HEK293 (cell line): ENCODE results near the gene CLMN.

Source experiments
- GLI2 ChIP-seq: fragments of 450-650 bp; formaldehyde crosslinking; IDR thresholded peaks from 2 replicates; pipeline ENCODE4; 2017; ENCODE audit warnings: missing biosample characterization, missing genetic modification characterization, low read depth, borderline replicate concordance
- IKZF3 ChIP-seq: fragments of 450-650 bp; IDR thresholded peaks from 2 replicates; pipeline ENCODE4 v1.5.0; 2018; ENCODE audit warnings: missing biosample characterization, mild to moderate bottlenecking, missing genetic modification characterization, moderate library complexity
- INSM2 ChIP-seq: fragments of 450-650 bp; formaldehyde crosslinking; IDR thresholded peaks from 2 replicates; pipeline ENCODE4 v1.5.1; 2016; ENCODE audit warnings: missing biosample characterization, missing genetic modification characterization
- KLF10 ChIP-seq: fragments of 450-650 bp; IDR thresholded peaks from 2 replicates; pipeline ENCODE4 v1.5.1; 2018; ENCODE audit warnings: missing biosample characterization, mild to moderate bottlenecking, missing genetic modification characterization
- OSR2 ChIP-seq: fragments of 450-650 bp; formaldehyde crosslinking; IDR thresholded peaks from 2 replicates; pipeline ENCODE4 v1.5.1; 2016; ENCODE audit warnings: missing biosample characterization, missing genetic modification characterization
- PRDM4 ChIP-seq: fragments of 450-650 bp; formaldehyde crosslinking; IDR thresholded peaks from 2 replicates; pipeline ENCODE4 v1.5.1; 2017; ENCODE audit warnings: missing biosample characterization, missing genetic modification characterization
- SALL2 ChIP-seq: fragments of 450-650 bp; formaldehyde crosslinking; IDR thresholded peaks from 2 replicates; pipeline ENCODE4 v1.5.0; 2017; ENCODE audit warnings: missing biosample characterization, mild to moderate bottlenecking, missing genetic modification characterization, borderline replicate concordance
- SCRT2 ChIP-seq: fragments of 450-650 bp; formaldehyde crosslinking; IDR thresholded peaks from 2 replicates; pipeline ENCODE4 v1.5.1; 2016; ENCODE audit warnings: missing biosample characterization, missing genetic modification characterization
- SETDB1 ChIP-seq: IDR thresholded peaks from one replicate; pipeline ENCODE4 v1.6.1; 2017; ENCODE audit warnings: mild to moderate bottlenecking, low read length, moderate library complexity, mixed read lengths; ENCODE audit not compliant: insufficient read length
- SP3 ChIP-seq: fragments of 450-650 bp; formaldehyde crosslinking; IDR thresholded peaks from 2 replicates; pipeline ENCODE4 v1.5.1; 2016; ENCODE audit warnings: missing biosample characterization, missing genetic modification characterization
- TRIM28 ChIP-seq: IDR thresholded peaks from 2 replicates; pipeline ENCODE4 v1.6.1; 2011; ENCODE audit warnings: low read length, control low read depth, borderline replicate concordance
- ZBTB20 ChIP-seq: fragments of 450-650 bp; formaldehyde crosslinking; IDR thresholded peaks from 2 replicates; pipeline ENCODE4 v1.5.1; 2016; ENCODE audit warnings: missing biosample characterization, missing genetic modification characterization
- ZFP69B ChIP-seq: fragments of 450-650 bp; formaldehyde crosslinking; IDR thresholded peaks from 2 replicates; pipeline ENCODE4 v1.5.1; 2016; ENCODE audit warnings: missing biosample characterization, missing genetic modification characterization
- ZNF335 ChIP-seq: fragments of 450-650 bp; formaldehyde crosslinking; conservative IDR thresholded peaks from 2 replicates; pipeline ENCODE4 v1.5.1; 2016; ENCODE audit warnings: missing biosample characterization, missing genetic modification characterization
- ZNF354C ChIP-seq: fragments of 450-650 bp; formaldehyde crosslinking; IDR thresholded peaks from 2 replicates; pipeline ENCODE4 v1.5.1; 2016; ENCODE audit warnings: missing biosample characterization, missing genetic modification characterization, low read depth, borderline replicate concordance
- ZNF362 ChIP-seq: fragments of 450-650 bp; formaldehyde crosslinking; IDR thresholded peaks from 2 replicates; pipeline ENCODE4 v1.5.1; 2016; ENCODE audit warnings: missing biosample characterization, missing genetic modification characterization
- ZNF398 ChIP-seq: fragments of 450-650 bp; formaldehyde crosslinking; IDR thresholded peaks from 2 replicates; pipeline ENCODE4 v1.5.1; 2017; ENCODE audit warnings: missing biosample characterization, missing genetic modification characterization
- ZNF530 ChIP-seq: fragments of 450-650 bp; formaldehyde crosslinking; IDR thresholded peaks from 2 replicates; pipeline ENCODE4 v1.5.1; 2016; ENCODE audit warnings: low read depth, missing biosample characterization, missing genetic modification characterization
- ZNF580 ChIP-seq: fragments of 450-650 bp; formaldehyde crosslinking; IDR thresholded peaks from 2 replicates; pipeline ENCODE4 v1.5.1; 2016; ENCODE audit warnings: missing biosample characterization, missing genetic modification characterization
- ZNF585B ChIP-seq: fragments of 450-650 bp; formaldehyde crosslinking; IDR thresholded peaks from 2 replicates; pipeline ENCODE4 v1.5.1; 2016; ENCODE audit warnings: missing biosample characterization, missing genetic modification characterization
- ZNF626 ChIP-seq: fragments of 450-650 bp; sonication (Bioruptor Pico); formaldehyde crosslinking; IDR thresholded peaks from 2 replicates; pipeline ENCODE4 v1.5.1; 2018; ENCODE audit warnings: missing biosample characterization, missing genetic modification characterization, inconsistent platforms
- ZNF677 ChIP-seq: fragments of 450-650 bp; IDR thresholded peaks from 2 replicates; pipeline ENCODE4 v1.5.0; 2018; ENCODE audit warnings: missing biosample characterization, mild to moderate bottlenecking, missing genetic modification characterization, moderate library complexity
- ZNF701 ChIP-seq: fragments of 450-650 bp; formaldehyde crosslinking; IDR thresholded peaks from 2 replicates; pipeline ENCODE4 v1.5.1; 2016; ENCODE audit warnings: missing biosample characterization, missing genetic modification characterization
- ZNF747 ChIP-seq: fragments of 450-650 bp; formaldehyde crosslinking; IDR thresholded peaks from 2 replicates; pipeline ENCODE4 v1.5.1; 2016; ENCODE audit warnings: missing biosample characterization, missing genetic modification characterization
- ZNF768 ChIP-seq: fragments of 450-650 bp; formaldehyde crosslinking; IDR thresholded peaks from 2 replicates; pipeline ENCODE4 v1.5.1; 2018; ENCODE audit warnings: missing biosample characterization, mild to moderate bottlenecking, missing genetic modification characterization

Gene CLMN

GRCh38 chr14:95256002-95256775, 63.5 kb downstream of the CLMN start (continued):
- peak; percentile 18; the same call in 1 of the 2 replicates for TF ChIP-seq PRDM4 (tag by site-specific recombination)
- no peak for TF ChIP-seq SP3
- no peak for TF ChIP-seq KLF10
- peak; percentile 88 for TF ChIP-seq ZFP69B (tag by site-specific recombination)
- peak; percentile 29; the same call in 1 of the 2 replicates for TF ChIP-seq IKZF3
- TF ChIP-seq ZNF701 = no peak
- TF ChIP-seq ZNF530 (tag by site-specific recombination) = no peak
- TF ChIP-seq ZNF585B (tag by site-specific recombination) = no peak
- TF ChIP-seq SETDB1 = no peak
- TF ChIP-seq ZNF677 (tag by site-specific recombination) = no peak
- TF ChIP-seq GLI2 (tag by site-specific recombination) = no peak
- TF ChIP-seq ZNF747 (tag by site-specific recombination) = no peak
- peak; percentile 100 for TF ChIP-seq OSR2 (tag by site-specific recombination)
- TF ChIP-seq ZNF580 = no peak
- peak; percentile 94 for TF ChIP-seq SCRT2 (tag by site-specific recombination)
- TF ChIP-seq ZNF768 (tag by site-specific recombination) = no peak
- TF ChIP-seq ZNF335 (tag by site-specific recombination) = no peak
- TF ChIP-seq ZNF626 (tag by site-specific recombination) = no peak
- TF ChIP-seq SALL2 (tag by site-specific recombination) = no peak
- no peak for TF ChIP-seq TRIM28
- TF ChIP-seq ZNF354C (tag by site-specific recombination) = no peak
- no peak for TF ChIP-seq ZBTB20 (tag by site-specific recombination)
- no peak for TF ChIP-seq ZNF362 (tag by site-specific recombination)
- no peak for TF ChIP-seq INSM2
- TF ChIP-seq ZNF398 = peak; percentile 39; the same call in 1 of the 2 replicates
